H1 (cell line): ENCODE results near the gene OR51G1. TPM values are rescaled to one million over a fixed set of nuclear protein-coding genes. Genes with fewer than 3 reads are reported as not detected.

Experiments used
- CTCF ChIA-PET: fragments of 300-600 bp; sonication (Branson Sonifier 250); formaldehyde crosslinking; loops from one replicate; lab custom pipeline; 2021; ENCODE audit not compliant: partially characterized antibody; lab: Charles Lee
- POLR2A ChIA-PET: fragments of 300-600 bp; sonication (Branson Sonifier 250); formaldehyde crosslinking; loops from one replicate; lab custom pipeline; 2021; ENCODE audit warnings: inconsistent platforms; ENCODE audit not compliant: partially characterized antibody; lab: Charles Lee
- DNase-seq, 2 experiments: peaks; one replicate each; pipeline versions ENCODE4 v3.0.0 to v3.0.0-alpha.2; 2010 to 2022; ENCODE audit warnings: low spot score in 2 of 2, low read depth in 1 of 2, mixed read lengths in 1 of 2
- FAIRE-seq: peaks from 2 replicates; lab custom pipeline; 2011; peaks lifted over from hg19 to GRCh38; lab: Jason Lieb, UNC
- H2AFZ ChIP-seq: 2 replicates; pipeline ENCODE4 v1.8.1; 2012; ENCODE audit warnings: low read length, inconsistent platforms
- H2AK5ac ChIP-seq: 2 replicates; pipeline ENCODE4 v1.6.1; 2013; ENCODE audit warnings: low read depth, low read length
- H2BK120ac ChIP-seq: replicated peaks from 2 replicates; pipeline ENCODE3; 2013; ENCODE audit warnings: low read depth, low read length, inconsistent platforms
- H2BK12ac ChIP-seq: 2 replicates; pipeline ENCODE4 v1.6.1; 2013; ENCODE audit warnings: low read depth, low read length
- H2BK15ac ChIP-seq: 2 replicates; pipeline ENCODE4 v1.6.1; 2013; ENCODE audit warnings: low read length
- H2BK20ac ChIP-seq: 2 replicates; pipeline ENCODE4 v1.6.1; 2013; ENCODE audit warnings: low read length
- H2BK5ac ChIP-seq: 2 replicates; pipeline ENCODE4 v1.6.1; 2013; ENCODE audit warnings: low read depth, low read length
- H3K14ac ChIP-seq: 2 replicates; pipeline ENCODE4 v1.6.1; 2013; ENCODE audit warnings: inconsistent platforms; ENCODE audit not compliant: insufficient read length
- H3K18ac ChIP-seq: 2 replicates; pipeline ENCODE4 v1.6.1; 2013; ENCODE audit warnings: low read length; ENCODE audit errors: extremely low read depth
- H3K23ac ChIP-seq: 2 replicates; pipeline ENCODE4 v1.6.1; 2013; ENCODE audit warnings: inconsistent platforms; ENCODE audit not compliant: insufficient read length
- H3K23me2 ChIP-seq: 2 replicates; pipeline ENCODE4 v1.6.1; 2013; ENCODE audit warnings: low read depth, low read length
- H3K27ac ChIP-seq: 2 replicates; pipeline ENCODE4 v1.6.1; 2011; ENCODE audit warnings: low read depth, low read length, inconsistent platforms
- H3K27me3 ChIP-seq, 4 experiments: replicated peaks in 1 of 4; 1 replicate in 1 of 4; 2 replicates in 3 of 4; pipeline versions ENCODE4 v1.6.1 to v1.8.1; 2011 to 2013; ENCODE audit warnings: low read length in 3 of 4, mild to moderate bottlenecking in 3 of 4, inconsistent platforms in 2 of 4, mixed read lengths in 2 of 4, moderate library complexity in 1 of 4; ENCODE audit not compliant: control insufficient read depth in 3 of 4, insufficient read depth in 3 of 4; ENCODE audit errors: extremely low read depth in 1 of 4
- H3K36me3 ChIP-seq, 4 experiments: 2 replicates each; pipeline versions ENCODE4 v1.6.1 to v1.8.1; 2011 to 2013; ENCODE audit warnings: mild to moderate bottlenecking in 4 of 4, low read length in 3 of 4, moderate library complexity in 2 of 4, control low read depth in 1 of 4, inconsistent platforms in 1 of 4; ENCODE audit not compliant: insufficient read depth in 4 of 4, control insufficient read depth in 2 of 4
- H3K4ac ChIP-seq: replicated peaks from 2 replicates; pipeline ENCODE3; 2013; ENCODE audit warnings: low read length, low read depth, mixed read lengths, inconsistent platforms; ENCODE audit not compliant: insufficient read length
- H3K4me1 ChIP-seq, 4 experiments: replicated peaks in 1 of 4; 1 replicate in 1 of 4; 2 replicates in 3 of 4; pipeline versions ENCODE4 v1.6.1 to v1.8.1; 2011 to 2013; ENCODE audit warnings: low read length in 3 of 4, inconsistent platforms in 2 of 4, mixed read lengths in 1 of 4; ENCODE audit not compliant: insufficient read depth in 4 of 4, control insufficient read depth in 3 of 4
- H3K4me2 ChIP-seq, 2 experiments: 2 replicates each; pipeline versions ENCODE4 v1.6.1 to v1.8.1; 2011 to 2013; ENCODE audit warnings: low read depth in 2 of 2, low read length in 2 of 2, control low read depth in 1 of 2, inconsistent platforms in 1 of 2, mild to moderate bottlenecking in 1 of 2; ENCODE audit not compliant: insufficient read depth in 1 of 2
- H3K4me3 ChIP-seq, 4 experiments: fragments of 200-600, 300-600 bp in 1 of 4; sonication (generic), shearing (Covaris generic), sonication (Bioruptor Twin) in 1 of 4; 2 replicates each; pipeline versions ENCODE4 v1.5.1 to v1.8.1; 2011 to 2016; ENCODE audit warnings: low read length in 4 of 4, low read depth in 3 of 4, control low read depth in 2 of 4, inconsistent platforms in 2 of 4, mild to moderate bottlenecking in 2 of 4, mixed read lengths in 1 of 4, moderate library complexity in 1 of 4; ENCODE audit not compliant: insufficient read depth in 2 of 4; ENCODE audit errors: extremely low read depth in 1 of 4
- H3K56ac ChIP-seq: replicated peaks from 2 replicates; pipeline ENCODE3; 2013; ENCODE audit warnings: low read depth, mild to moderate bottlenecking, mixed read lengths, low read length, inconsistent platforms; ENCODE audit not compliant: insufficient read length
- H3K79me1 ChIP-seq: 2 replicates; pipeline ENCODE4 v1.6.1; 2013; ENCODE audit warnings: low read depth, low read length, control low read depth
- H3K79me2 ChIP-seq, 2 experiments: 2 replicates each; pipeline versions ENCODE4 v1.6.1 to v1.8.1; 2012 to 2013; ENCODE audit warnings: low read length in 2 of 2, mild to moderate bottlenecking in 2 of 2, inconsistent platforms in 1 of 2; ENCODE audit not compliant: insufficient read depth in 2 of 2, control insufficient read depth in 1 of 2
- H3K9ac ChIP-seq, 4 experiments: replicated peaks in 1 of 4; 1 replicate in 1 of 4; 2 replicates in 3 of 4; pipeline versions ENCODE4 v1.6.1 to v1.8.1; 2011 to 2013; ENCODE audit warnings: low read depth in 3 of 4, low read length in 3 of 4, control low read depth in 2 of 4, mild to moderate bottlenecking in 2 of 4, moderate library complexity in 2 of 4, inconsistent platforms in 1 of 4; ENCODE audit errors: extremely low read depth in 1 of 4
- H3K9me3 ChIP-seq, 2 experiments: 2 replicates each; pipeline versions ENCODE4 v1.6.1 to v1.8.1; 2012 to 2013; ENCODE audit warnings: mild to moderate bottlenecking in 2 of 2, moderate library complexity in 2 of 2, control low read depth in 1 of 2, inconsistent platforms in 1 of 2, low read depth in 1 of 2, low read length in 1 of 2, mixed read lengths in 1 of 2; ENCODE audit not compliant: insufficient read depth in 2 of 2
- H4K20me1 ChIP-seq, 2 experiments: replicated peaks in 1 of 2; 2 replicates each; pipeline versions ENCODE3 to v1.8.1; 2011 to 2013; ENCODE audit warnings: inconsistent platforms in 2 of 2, low read length in 2 of 2, mild to moderate bottlenecking in 1 of 2; ENCODE audit not compliant: insufficient read depth in 2 of 2, control insufficient read depth in 1 of 2
- H4K5ac ChIP-seq: 2 replicates; pipeline ENCODE4 v1.6.1; 2013; ENCODE audit warnings: low read length, low read depth, mixed read lengths, inconsistent platforms; ENCODE audit not compliant: insufficient read length
- H4K8ac ChIP-seq: 2 replicates; pipeline ENCODE4 v1.8.0; 2013; ENCODE audit warnings: mild to moderate bottlenecking, moderate library complexity, low read length, inconsistent platforms; ENCODE audit not compliant: insufficient read depth; ENCODE audit errors: extremely low read depth
- H4K91ac ChIP-seq: replicated peaks from 2 replicates; pipeline ENCODE3; 2013; ENCODE audit warnings: low read length, mixed read lengths, inconsistent platforms; ENCODE audit not compliant: insufficient read length
- CREB1 ChIP-seq: IDR thresholded peaks from 2 replicates; pipeline ENCODE4 v1.6.1; 2012; ENCODE audit warnings: inconsistent platforms
- JUN ChIP-seq: IDR thresholded peaks from 2 replicates; pipeline ENCODE4 v1.6.1; 2011; ENCODE audit warnings: low read depth, mild to moderate bottlenecking, improper control_type of control experiment, low read length
- JUND ChIP-seq: IDR thresholded peaks from 2 replicates; pipeline ENCODE4 v1.6.1; 2011; ENCODE audit warnings: mild to moderate bottlenecking, improper control_type of control experiment, low read length
- PHF8 ChIP-seq: fragments of 200-600 bp; sonication (generic); conservative IDR thresholded peaks from 2 replicates; pipeline ENCODE4 v1.7.1; 2012; ENCODE audit warnings: low read depth, mild to moderate bottlenecking, inconsistent platforms, low read length, moderate library complexity
- POLR2A ChIP-seq, 2 experiments: IDR thresholded peaks; 1 replicate in 1 of 2; 2 replicates in 1 of 2; pipeline ENCODE4 v1.6.1; 2011; ENCODE audit warnings: low read depth in 2 of 2, low read length in 2 of 2, mild to moderate bottlenecking in 2 of 2; ENCODE audit errors: control extremely low read depth in 1 of 2
- RNF2 ChIP-seq: fragments of 200-900, 300-1000 bp; sonication (generic); IDR thresholded peaks from 2 replicates; pipeline ENCODE4 v1.7.1; 2016; ENCODE audit warnings: borderline replicate concordance, low read depth, mild to moderate bottlenecking, antibody characterized with exemption, low read length; ENCODE audit not compliant: poor library complexity, severe bottlenecking; ENCODE audit errors: missing control alignments
- RXRA ChIP-seq: IDR thresholded peaks from 2 replicates; pipeline ENCODE4 v1.6.1; 2011; ENCODE audit warnings: low read depth, mild to moderate bottlenecking, low read length, moderate library complexity; ENCODE audit not compliant: insufficient read depth
- SIX5 ChIP-seq: IDR thresholded peaks from 2 replicates; pipeline ENCODE4 v1.6.1; 2011; ENCODE audit warnings: mild to moderate bottlenecking, low read depth, low read length
- WGBS, 2 experiments: shearing (Covaris generic) in 1 of 2; methylation state at CpG; one replicate each; pipeline versions ENCODE4 v1.1.6 to v1.1.7; 2013 to 2015; ENCODE audit warnings: low lambda C conversion rate in 2 of 2, mixed read lengths in 2 of 2, inconsistent platforms in 1 of 2, low coverage in 1 of 2, missing lambda C conversion rate in 1 of 2; ENCODE audit not compliant: insufficient replicate concordance in 2 of 2, insufficient coverage in 1 of 2, insufficient read length in 1 of 2; ENCODE audit errors: extremely low coverage in 1 of 2, missing lambda C conversion rate in 1 of 2; 5-methylcytosine and 5-hydroxymethylcytosine counted together
- polyA plus RNA-seq, 7 experiments: library from polyadenylated mRNA; depleted of rRNA in 3 of 7; stranded (reverse) in 5 of 7; unstranded in 2 of 7; fragments of >200 nt in 5 of 7; fragments of 200-250 nt in 2 of 7; gene quantifications; 1 replicate in 5 of 7; 2 replicates in 1 of 7; 4 replicates in 1 of 7; pipeline versions ENCODE4 v1.2.1 to v1.2.3, GENCODE V29; 2011 to 2013; ENCODE audit warnings: missing spikeins in 2 of 7, mixed read lengths in 2 of 7
- total RNA-seq: library from RNA; stranded (reverse); fragmentation: NEBNext Ultra II Directional; extraction: Animal tissue kit (Norgen Biotek cat#: 25700); gene quantifications from 2 replicates; pipeline ENCODE4 v1.2.1, GENCODE V29; 2021

Gene OR51G1
- total and polyA plus RNA-seq, 2 of the 8 experiments (the other 6 are each of a cell fraction or from before 2014, with no cell fraction given) = not detected

- H2BK20ac ChIP-seq = no peak overlapping the region
- no peak overlapping the region for H2BK5ac ChIP-seq
- H3K4me3 ChIP-seq = no peak overlapping the region
- no peaks in the 10 kb centered on the region for H3K4me1 ChIP-seq
- H3K23me2 ChIP-seq = no peaks in the 10 kb centered on the region
- no peaks in the 10 kb centered on the region for H3K79me1 ChIP-seq
- no peaks in the 10 kb centered on the region for H3K36me3 ChIP-seq
- H4K20me1 ChIP-seq = no peaks in the 10 kb centered on the region
- no peak overlapping the region for H3K4ac ChIP-seq
- no peaks in the 10 kb centered on the region for H3K27me3 ChIP-seq
- no peak overlapping the region for H2AFZ ChIP-seq
- H2BK12ac ChIP-seq = no peak overlapping the region
- no peak overlapping the region for H4K8ac ChIP-seq
- no peak overlapping the region for H3K4me2 ChIP-seq
- H3K9ac ChIP-seq = no peak overlapping the region
- WGBS, 2 experiments = 88% methylated on average over 3 of the region's 3 CpGs; no CpG with 5 or more reads in 1 of the 2 experiments
- H3K56ac ChIP-seq = no peak overlapping the region
- no peak overlapping the region for H4K5ac ChIP-seq
- DNase-seq = no peak
- POLR2A ChIA-PET = no interaction called here
- H4K91ac ChIP-seq = no peak overlapping the region
- CTCF ChIA-PET = no interaction called here
- no peaks in the 10 kb centered on the region for H3K79me2 ChIP-seq
- no peak overlapping the region for H3K27ac ChIP-seq
- FAIRE-seq = no peak
- no peak overlapping the region for H2BK120ac ChIP-seq
- no peak overlapping the region for H3K23ac ChIP-seq
- no peak overlapping the region for H2BK15ac ChIP-seq
- no peaks in the 10 kb centered on the region for H3K9me3 ChIP-seq
- no peak overlapping the region for H3K18ac ChIP-seq
- no peak overlapping the region for H2AK5ac ChIP-seq
- no peak for TF ChIP-seq RXRA
- TF ChIP-seq JUND = no peak
- no peak for TF ChIP-seq CREB1
- no peak for TF ChIP-seq RNF2
- no peak for TF ChIP-seq SIX5
- no peak for TF ChIP-seq JUN
- no peak for TF ChIP-seq PHF8
- no peak for TF ChIP-seq POLR2A (IDR thresholded peaks at IDR 0.05; ENCODE audit: control extremely low read depth in 1 of 2, low read depth in 2 of 2, low read length in 2 of 2)
- no peak overlapping the region for H3K14ac ChIP-seq
Measured at GRCh38 chr11:4886186-4886585, 38.0 kb downstream of the OR51G1 start.
